ENCODE results near the gene TMEM208. TPM values are rescaled to one million over a fixed set of nuclear protein-coding genes. Genes with fewer than 3 reads are reported as not detected.

Gene TMEM208
- polyA plus RNA-seq, 3 donors: 45.4 to 130 (median 117) TPM

GRCh38 chr16:67188323-67188722 is 38.6 kb upstream of the TMEM208 start:
- no peak overlapping the region for H3K4me3 Mint-ChIP-seq
- Histone ChIP-seq H3K27me3 (ENCODE audit: control insufficient read depth in 2 of 2, insufficient read depth in 2 of 2, low read length in 2 of 2) (peaks cover 0 to 8% of the 10 kb centered on the region in 2 donors), H3K27ac (ENCODE audit: low read depth in 1 of 2, low read length in 2 of 2) (no peak overlapping the region), H3K4me2 (replicated peaks; ENCODE audit: extremely low read depth, low read length, poor library complexity, severe bottlenecking) (no peak overlapping the region), H3K4me3 (replicated peaks in 1 of 3; ENCODE audit: low read depth in 2 of 3, low read length in 3 of 3) (no peak overlapping the region), H3K79me2 (ENCODE audit: insufficient read depth, low read length) (peaks cover 14% of the 10 kb centered on the region), H3K36me3 (replicated peaks in 1 of 2; ENCODE audit: control insufficient read depth in 1 of 2, insufficient read depth in 2 of 2, low read length in 2 of 2) (no peaks in the 10 kb centered on the region), H4K20me1 (ENCODE audit: insufficient read depth, low read length) (peaks cover 12% of the 10 kb centered on the region), H3K9me3 (replicated peaks in 1 of 2; ENCODE audit: control insufficient read depth in 1 of 2, insufficient read depth in 1 of 2, low read length in 2 of 2) (no peaks in the 10 kb centered on the region), H3K4me1 (ENCODE audit: control insufficient read depth in 1 of 2, insufficient read depth in 2 of 2, low read length in 2 of 2) (peaks cover 34 to 38% of the 10 kb centered on the region in 2 donors), H2AFZ (ENCODE audit: insufficient read depth, low read depth, low read length, poor library complexity, severe bottlenecking) (no peak overlapping the region), H3K9ac (ENCODE audit: insufficient read depth, low read length, poor library complexity, severe bottlenecking) (no peak overlapping the region)
- intact Hi-C loops (cut with micrococcal nuclease): no loop called here
- peaks cover 0 to 5% (median 2%) of the 10 kb centered on the region in 7 donors for H3K9me3 Mint-ChIP-seq
- no peak overlapping the region for H3K27ac Mint-ChIP-seq
- H3K27me3 Mint-ChIP-seq (ENCODE audit: low read depth in 3 of 3): peaks cover 7 to 29% (median 18%) of the 10 kb centered on the region in 3 donors
- H3K4me1 Mint-ChIP-seq: peaks cover 30% of the 10 kb centered on the region
- WGBS (ENCODE audit: insufficient coverage): 88% methylated on average over 4 of the region's 4 CpGs
- H3K36me3 Mint-ChIP-seq: peaks cover 2 to 4% of the 10 kb centered on the region in 2 donors
- TF ChIP-seq CTCF (IDR thresholded peaks at IDR 0.05): no peak
- DNase-seq: no peak

GRCh38 chr16:67188798-67189197 is 38.1 kb upstream of the TMEM208 start:
- H3K27ac Mint-ChIP-seq: no peak overlapping the region
- DNase-seq: no peak
- no peak overlapping the region for H3K4me3 Mint-ChIP-seq
- H3K27me3 Mint-ChIP-seq (ENCODE audit: low read depth in 3 of 3): peaks cover 7 to 29% (median 18%) of the 10 kb centered on the region in 3 donors
- Histone ChIP-seq H2AFZ (ENCODE audit: insufficient read depth, low read depth, low read length, poor library complexity, severe bottlenecking) (no peak overlapping the region), H3K9ac (ENCODE audit: insufficient read depth, low read length, poor library complexity, severe bottlenecking) (no peak overlapping the region), H3K9me3 (replicated peaks in 1 of 2; ENCODE audit: control insufficient read depth in 1 of 2, insufficient read depth in 1 of 2, low read length in 2 of 2) (no peaks in the 10 kb centered on the region), H3K27me3 (ENCODE audit: control insufficient read depth in 2 of 2, insufficient read depth in 2 of 2, low read length in 2 of 2) (peaks cover 0 to 8% of the 10 kb centered on the region in 2 donors), H3K4me1 (ENCODE audit: control insufficient read depth in 1 of 2, insufficient read depth in 2 of 2, low read length in 2 of 2) (peaks cover 37 to 41% of the 10 kb centered on the region in 2 donors), H4K20me1 (ENCODE audit: insufficient read depth, low read length) (peaks cover 17% of the 10 kb centered on the region), H3K27ac (ENCODE audit: low read depth in 1 of 2, low read length in 2 of 2) (no peak overlapping the region), H3K79me2 (ENCODE audit: insufficient read depth, low read length) (peaks cover 18% of the 10 kb centered on the region), H3K36me3 (replicated peaks in 1 of 2; ENCODE audit: control insufficient read depth in 1 of 2, insufficient read depth in 2 of 2, low read length in 2 of 2) (no peaks in the 10 kb centered on the region), H3K4me2 (replicated peaks; ENCODE audit: extremely low read depth, low read length, poor library complexity, severe bottlenecking) (no peak overlapping the region), H3K4me3 (replicated peaks in 1 of 3; ENCODE audit: low read depth in 2 of 3, low read length in 3 of 3) (no peak overlapping the region)
- H3K4me1 Mint-ChIP-seq: peaks cover 35% of the 10 kb centered on the region
- 98% methylated on average over 14 of the region's 15 CpGs for WGBS (ENCODE audit: insufficient coverage)
- peaks cover 3 to 8% of the 10 kb centered on the region in 2 donors for H3K36me3 Mint-ChIP-seq
- intact Hi-C loops (cut with micrococcal nuclease): no loop called here
- no peak for TF ChIP-seq CTCF (IDR thresholded peaks at IDR 0.05)
- H3K9me3 Mint-ChIP-seq: peaks cover 0 to 5% (median 2%) of the 10 kb centered on the region in 7 donors

Data from CD14-positive monocyte (primary cell).